ENCODE measurements around the gene BEX4.
"Not testable (repeated sequence)": the region's sequence is repeated elsewhere in the genome, so short reads cannot be mapped to it uniquely, and the experiment has no call there.

DNA sequence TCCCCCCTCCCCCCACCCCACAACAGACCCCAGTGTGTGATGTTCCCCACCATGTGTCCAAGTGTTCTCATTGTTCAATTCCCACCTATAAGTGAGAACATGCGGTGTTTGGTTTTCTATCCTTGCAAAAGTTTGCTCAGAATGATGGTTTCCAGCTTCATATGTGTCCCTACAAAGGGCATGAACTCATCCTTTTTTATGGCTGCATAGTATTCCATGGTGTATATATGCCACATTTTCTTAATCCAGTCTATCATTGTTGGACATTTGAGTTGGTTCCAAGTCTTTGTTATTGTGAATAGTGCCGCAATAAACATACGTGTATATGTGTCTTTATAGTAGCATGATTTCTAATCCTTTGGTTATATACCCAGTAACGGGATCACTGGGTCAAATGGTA, 16.2 kb upstream of the BEX4 start:
- TF ChIP-seq, protein P1, sequence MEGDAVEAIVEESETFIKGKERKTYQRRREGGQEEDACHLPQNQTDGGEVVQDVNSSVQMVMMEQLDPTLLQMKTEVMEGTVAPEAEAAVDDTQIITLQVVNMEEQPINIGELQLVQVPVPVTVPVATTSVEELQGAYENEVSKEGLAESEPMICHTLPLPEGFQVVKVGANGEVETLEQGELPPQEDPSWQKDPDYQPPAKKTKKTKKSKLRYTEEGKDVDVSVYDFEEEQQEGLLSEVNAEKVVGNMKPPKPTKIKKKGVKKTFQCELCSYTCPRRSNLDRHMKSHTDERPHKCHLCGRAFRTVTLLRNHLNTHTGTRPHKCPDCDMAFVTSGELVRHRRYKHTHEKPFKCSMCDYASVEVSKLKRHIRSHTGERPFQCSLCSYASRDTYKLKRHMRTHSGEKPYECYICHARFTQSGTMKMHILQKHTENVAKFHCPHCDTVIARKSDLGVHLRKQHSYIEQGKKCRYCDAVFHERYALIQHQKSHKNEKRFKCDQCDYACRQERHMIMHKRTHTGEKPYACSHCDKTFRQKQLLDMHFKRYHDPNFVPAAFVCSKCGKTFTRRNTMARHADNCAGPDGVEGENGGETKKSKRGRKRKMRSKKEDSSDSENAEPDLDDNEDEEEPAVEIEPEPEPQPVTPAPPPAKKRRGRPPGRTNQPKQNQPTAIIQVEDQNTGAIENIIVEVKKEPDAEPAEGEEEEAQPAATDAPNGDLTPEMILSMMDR (IDR thresholded peaks at IDR 0.05): not testable (repeated sequence)
- not testable (repeated sequence) for TF ChIP-seq POLR2A (IDR thresholded peaks at IDR 0.05)
